ENCODE data around the gene KCNG1. TPM values are rescaled to one million over a fixed set of nuclear protein-coding genes. Genes with fewer than 3 reads are reported as not detected.

The KCNG1 gene
- total and polyA plus RNA-seq, 2 donors (not counting 1 experiment from before 2014, with no cell fraction given) = 16.9 to 57.7 TPM

DNA sequence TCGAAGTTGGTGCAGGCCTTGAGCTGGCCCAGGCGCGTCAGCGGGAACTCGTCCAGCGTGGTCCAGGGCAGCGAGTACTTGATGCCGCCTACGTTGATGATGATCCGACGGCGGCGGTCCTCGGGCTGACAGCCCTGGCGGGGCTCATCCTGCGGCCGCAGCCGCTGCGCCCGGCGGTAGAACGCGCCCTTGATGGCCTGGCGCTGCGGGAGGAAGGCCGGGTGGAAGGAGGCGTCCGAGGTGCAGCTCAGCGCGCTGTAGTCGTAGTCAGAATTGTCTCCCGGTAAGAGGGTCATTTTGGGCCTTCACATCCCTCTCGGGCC lies 12.9 kb downstream of the KCNG1 start:
- no peak for ATAC-seq (ENCODE audit: low read depth)
- peaks cover 23% of the 10 kb centered on the region for H3K27me3 Mint-ChIP-seq
- H3K9me3 ChIP-seq (ENCODE audit: control extremely low read depth in 1 of 3, control insufficient read depth in 2 of 3, insufficient read depth in 1 of 3, low read length in 2 of 3) = peaks cover 0 to 2% (median 0%) of the 10 kb centered on the region in 3 donors
- H3K4me1 Mint-ChIP-seq = peaks cover 3% of the 10 kb centered on the region
- CTCF ChIA-PET = no interaction called here
- H3K4me2 ChIP-seq (replicated peaks; ENCODE audit: low read depth, low read length, poor library complexity, severe bottlenecking) = no peak overlapping the region
- intact Hi-C loops (cut with micrococcal nuclease) = no loop called here
- no peaks in the 10 kb centered on the region for H3K9me3 Mint-ChIP-seq (ENCODE audit: insufficient read depth)
- H3K4me1 ChIP-seq (ENCODE audit: control insufficient read depth in 2 of 2, insufficient read depth in 2 of 2, low read length in 2 of 2) = peaks cover 13 to 14% of the 10 kb centered on the region in 2 donors
- DNase-seq = no peak
- no peak overlapping the region for H3K4me3 ChIP-seq (ENCODE audit: control extremely low read depth in 1 of 5, extremely low read depth in 1 of 5, insufficient read depth in 1 of 5, low read depth in 2 of 5, low read length in 4 of 5)
- peaks cover 0 to 4% (median 0%) of the 10 kb centered on the region in 4 experiments for H3K27me3 ChIP-seq (replicated peaks in 1 of 4; ENCODE audit: control extremely low read depth in 1 of 4, control insufficient read depth in 3 of 4, insufficient read depth in 4 of 4, low read length in 3 of 4)
- POLR2A ChIA-PET = no interaction called here
- H3K36me3 ChIP-seq (replicated peaks in 1 of 2; ENCODE audit: control extremely low read depth in 1 of 2, control insufficient read depth in 1 of 2, extremely low read depth in 1 of 2, insufficient read depth in 2 of 2, low read length in 1 of 2) = peaks cover 0 to 4% of the 10 kb centered on the region in 2 experiments
- no peak overlapping the region for H3K4me3 Mint-ChIP-seq
- no peak overlapping the region for H3K27ac ChIP-seq (ENCODE audit: low read length in 2 of 2)
- 82% methylated on average over 29 of the region's 33 CpGs for WGBS (ENCODE audit: insufficient coverage)
- no peak overlapping the region for H3K9ac ChIP-seq (ENCODE audit: low read length)
- peaks cover 8% of the 10 kb centered on the region for H3K79me2 ChIP-seq (ENCODE audit: control insufficient read depth, insufficient read depth, low read length)
- no peak overlapping the region for H3K27ac Mint-ChIP-seq
- TF ChIP-seq CTCF (IDR thresholded peaks at IDR 0.05) = no peak
- no peak for TF ChIP-seq EZH2 (IDR thresholded peaks at IDR 0.05; ENCODE audit: borderline replicate concordance, insufficient read depth, low read depth, low read length, poor library complexity, severe bottlenecking)
- no peak overlapping the region for H2AFZ ChIP-seq (ENCODE audit: insufficient read depth, low read depth, low read length, poor library complexity, severe bottlenecking)
- H4K20me1 ChIP-seq (ENCODE audit: control insufficient read depth, insufficient read depth, low read length, poor library complexity, severe bottlenecking) = peaks cover 14% of the 10 kb centered on the region

- Histone ChIP-seq H3K36me3 (replicated peaks in 1 of 2; ENCODE audit: control extremely low read depth in 1 of 2, control insufficient read depth in 1 of 2, extremely low read depth in 1 of 2, insufficient read depth in 2 of 2, low read length in 1 of 2) (peaks cover 0 to 4% of the 10 kb centered on the region in 2 experiments), H3K4me1 (ENCODE audit: control insufficient read depth in 2 of 2, insufficient read depth in 2 of 2, low read length in 2 of 2) (peaks cover 8 to 9% of the 10 kb centered on the region in 2 donors), H3K9me3 (ENCODE audit: control extremely low read depth in 1 of 3, control insufficient read depth in 2 of 3, insufficient read depth in 1 of 3, low read length in 2 of 3) (peaks cover 0 to 2% (median 0%) of the 10 kb centered on the region in 3 donors), H3K79me2 (ENCODE audit: control insufficient read depth, insufficient read depth, low read length) (peaks cover 3% of the 10 kb centered on the region), H2AFZ (ENCODE audit: insufficient read depth, low read depth, low read length, poor library complexity, severe bottlenecking) (no peak overlapping the region), H3K27ac (ENCODE audit: low read length in 2 of 2) (no peak overlapping the region), H3K9ac (ENCODE audit: low read length) (no peak overlapping the region), H3K4me2 (replicated peaks; ENCODE audit: low read depth, low read length, poor library complexity, severe bottlenecking) (no peak overlapping the region), H3K27me3 (replicated peaks in 1 of 4; ENCODE audit: control extremely low read depth in 1 of 4, control insufficient read depth in 3 of 4, insufficient read depth in 4 of 4, low read length in 3 of 4) (peaks cover 0 to 4% (median 0%) of the 10 kb centered on the region in 4 experiments), H3K4me3 (ENCODE audit: control extremely low read depth in 1 of 5, extremely low read depth in 1 of 5, insufficient read depth in 1 of 5, low read depth in 2 of 5, low read length in 4 of 5) (no peak overlapping the region), H4K20me1 (ENCODE audit: control insufficient read depth, insufficient read depth, low read length, poor library complexity, severe bottlenecking) (peaks cover 14% of the 10 kb centered on the region)
- 84% methylated on average over 49 of the region's 58 CpGs for WGBS (ENCODE audit: insufficient coverage)
- H3K4me3 Mint-ChIP-seq = no peak overlapping the region
- DNase-seq = no peak
- ChIA-PET POLR2A (no interaction called here), CTCF (no interaction called here)
- ATAC-seq (ENCODE audit: low read depth) = no peak
- peaks cover 21% of the 10 kb centered on the region for H3K27me3 Mint-ChIP-seq
- TF ChIP-seq CTCF (IDR thresholded peaks at IDR 0.05) (no peak), EZH2 (IDR thresholded peaks at IDR 0.05; ENCODE audit: borderline replicate concordance, insufficient read depth, low read depth, low read length, poor library complexity, severe bottlenecking) (no peak)
- intact Hi-C loops (cut with micrococcal nuclease) = no loop called here
- H3K9me3 Mint-ChIP-seq (ENCODE audit: insufficient read depth) = no peaks in the 10 kb centered on the region
- peaks cover under 1% of the 10 kb centered on the region for H3K4me1 Mint-ChIP-seq
- H3K27ac Mint-ChIP-seq = no peak overlapping the region
These were observed 13.4 kb downstream of the KCNG1 start for GRCh38 chr20:51009303-51010042.
